Lung (tissue), 12 donors: ENCODE results near the gene KLHL7. TPM values are rescaled to one million over a fixed set of nuclear protein-coding genes. Genes with fewer than 3 reads are reported as not detected.
A peak's percentile ranks its signal among the peaks of the same experiment; 100 is the strongest.

ENCODE experiments used
- ATAC-seq: fragments of 200-7000 bp; cut with Tn5 transposase; one replicate; pipeline ENCODE4 v1.9.1; 2020; ENCODE audit warnings: moderate number of reproducible peaks; ENCODE audit not compliant: insufficient read depth, low FRiP score
- DNase-seq, 3 donors: peaks; one replicate each; pipeline ENCODE4 v3.0.0-alpha.2; 2013 to 2017
- H3K27ac ChIP-seq, 2 donors: one replicate each; pipeline ENCODE4 v1.5.1; 2013; ENCODE audit warnings: mild to moderate bottlenecking in 2 of 2, moderate library complexity in 2 of 2, control low read depth in 1 of 2, inconsistent platforms in 1 of 2, low read depth in 1 of 2, low read length in 1 of 2
- H3K27me3 ChIP-seq, 3 donors: one replicate each; pipeline ENCODE4 v1.5.1; 2013; ENCODE audit warnings: low read length in 2 of 3; ENCODE audit not compliant: control insufficient read depth in 3 of 3, insufficient read depth in 3 of 3
- H3K36me3 ChIP-seq, 4 donors: one replicate each; pipeline ENCODE4 v1.5.1; 2013; ENCODE audit warnings: low read length in 4 of 4, mild to moderate bottlenecking in 1 of 4, moderate library complexity in 1 of 4; ENCODE audit not compliant: control insufficient read depth in 4 of 4, insufficient read depth in 4 of 4
- H3K4me1 ChIP-seq, 5 donors: one replicate each; pipeline ENCODE4 v1.5.1; 2013; ENCODE audit warnings: low read length in 5 of 5, mild to moderate bottlenecking in 2 of 5, moderate library complexity in 1 of 5; ENCODE audit not compliant: control insufficient read depth in 5 of 5, insufficient read depth in 5 of 5
- H3K4me3 ChIP-seq: one replicate; pipeline ENCODE4 v1.5.1; 2013; ENCODE audit warnings: mild to moderate bottlenecking, control low read depth, moderate library complexity
- H3K9ac ChIP-seq, 2 donors: one replicate each; pipeline ENCODE4 v1.5.1; 2013; ENCODE audit warnings: low read length in 2 of 2, control low read depth in 1 of 2; ENCODE audit not compliant: insufficient read depth in 1 of 2
- H3K9me3 ChIP-seq, 4 donors: one replicate each; pipeline ENCODE4 v1.5.1; 2013; ENCODE audit warnings: low read length in 3 of 4, mild to moderate bottlenecking in 1 of 4, moderate library complexity in 1 of 4; ENCODE audit not compliant: control insufficient read depth in 4 of 4, insufficient read depth in 3 of 4
- WGBS, 2 donors: extraction: QIAGEN DNeasy Blood & Tissue Kit; methylation state at CpG; one replicate each; pipeline ENCODE4 v1.1.7; 2013; 5-methylcytosine and 5-hydroxymethylcytosine counted together
- polyA plus RNA-seq, 2 donors: library from polyadenylated mRNA; stranded (reverse); fragments of 200-250 nt; gene quantifications; one replicate each; pipeline ENCODE4 v1.2.1, GENCODE V29; 2013
- total RNA-seq, 2 donors: library from RNA; depleted of rRNA in 1 of 2; stranded (reverse); fragments of >200 nt in 1 of 2; gene quantifications; one replicate each; pipeline ENCODE4 v1.2.1, GENCODE V29; 2014 to 2021
- TF ChIP-seq, protein P1 (sequence below): IDR thresholded peaks from 2 replicates; pipeline ENCODE4 v1.5.1; 2012; ENCODE audit warnings: mild to moderate bottlenecking; ENCODE audit errors: control extremely low read depth, extremely low read depth
- donor health status: control.
- donor health status: control.
- donor health status: Bipolar disorder and iron deficiency.
- donor health status: healthy.
- donor health status: DM: yes; HTN: yes; CAD: no.

The KLHL7 gene
- total and polyA plus RNA-seq, 4 donors, result 11.5 to 38.1 (median 17.6) TPM

DNA sequence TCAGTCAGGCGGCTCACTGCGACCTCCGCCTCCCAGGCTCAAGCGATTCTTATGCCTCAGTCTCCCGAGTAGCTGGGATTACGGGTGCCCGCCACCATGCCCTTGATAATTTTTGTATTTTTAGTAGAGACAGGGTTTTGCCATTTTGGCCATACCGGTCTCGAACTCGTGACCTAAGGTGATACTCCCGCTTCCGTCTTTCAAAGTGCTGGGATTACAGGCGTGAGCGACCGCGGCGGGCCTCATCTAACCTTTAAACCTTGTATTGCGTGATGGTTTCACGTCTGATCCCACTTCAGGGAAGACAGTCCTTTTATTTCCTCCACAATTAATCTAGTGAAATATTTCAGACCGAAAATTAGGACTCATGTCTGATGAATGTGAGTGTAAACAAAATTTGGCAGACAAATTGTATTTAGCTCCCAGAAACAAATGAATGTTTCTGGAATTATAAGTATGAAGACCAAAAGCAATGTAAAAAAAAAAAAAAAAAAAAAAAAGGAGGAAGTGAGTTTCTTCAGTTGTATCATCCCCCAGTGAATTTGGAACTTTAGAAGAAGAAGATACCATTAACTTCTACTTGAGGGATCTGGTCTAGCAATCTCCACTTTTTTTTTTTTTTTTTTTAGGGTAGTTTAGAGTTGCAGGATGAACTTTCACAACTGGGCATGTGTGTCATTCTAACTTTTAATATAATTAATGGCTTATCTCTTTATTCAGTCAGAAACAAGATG lies 77.9 kb downstream of the KLHL7 start:
- peaks cover 0 to 9% (median 0%) of the 10 kb centered on the region in 5 donors for H3K4me1 ChIP-seq
- no peak for ATAC-seq
- peaks cover 2 to 14% (median 3%) of the 10 kb centered on the region in 4 donors for H3K36me3 ChIP-seq
- H3K9me3 ChIP-seq, result no peaks in the 10 kb centered on the region
- no peak overlapping the region for H3K4me3 ChIP-seq
- TF ChIP-seq, protein P1, sequence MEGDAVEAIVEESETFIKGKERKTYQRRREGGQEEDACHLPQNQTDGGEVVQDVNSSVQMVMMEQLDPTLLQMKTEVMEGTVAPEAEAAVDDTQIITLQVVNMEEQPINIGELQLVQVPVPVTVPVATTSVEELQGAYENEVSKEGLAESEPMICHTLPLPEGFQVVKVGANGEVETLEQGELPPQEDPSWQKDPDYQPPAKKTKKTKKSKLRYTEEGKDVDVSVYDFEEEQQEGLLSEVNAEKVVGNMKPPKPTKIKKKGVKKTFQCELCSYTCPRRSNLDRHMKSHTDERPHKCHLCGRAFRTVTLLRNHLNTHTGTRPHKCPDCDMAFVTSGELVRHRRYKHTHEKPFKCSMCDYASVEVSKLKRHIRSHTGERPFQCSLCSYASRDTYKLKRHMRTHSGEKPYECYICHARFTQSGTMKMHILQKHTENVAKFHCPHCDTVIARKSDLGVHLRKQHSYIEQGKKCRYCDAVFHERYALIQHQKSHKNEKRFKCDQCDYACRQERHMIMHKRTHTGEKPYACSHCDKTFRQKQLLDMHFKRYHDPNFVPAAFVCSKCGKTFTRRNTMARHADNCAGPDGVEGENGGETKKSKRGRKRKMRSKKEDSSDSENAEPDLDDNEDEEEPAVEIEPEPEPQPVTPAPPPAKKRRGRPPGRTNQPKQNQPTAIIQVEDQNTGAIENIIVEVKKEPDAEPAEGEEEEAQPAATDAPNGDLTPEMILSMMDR, result no peak
- H3K27ac ChIP-seq, result no peak overlapping the region
- H3K27me3 ChIP-seq, result no peaks in the 10 kb centered on the region
- peak in 1 of 3 donors; percentile 6 for DNase-seq
- 91 to 93% methylated on average over 20 of the region's 20 CpGs for WGBS, 2 donors
- no peak overlapping the region for H3K9ac ChIP-seq

- Histone ChIP-seq H3K9ac (no peak overlapping the region), H3K36me3 (peaks cover 2 to 21% (median 7%) of the 10 kb centered on the region in 4 donors), H3K4me3 (no peak overlapping the region), H3K27me3 (no peaks in the 10 kb centered on the region), H3K9me3 (no peaks in the 10 kb centered on the region), H3K4me1 (peaks cover 0 to 9% (median 0%) of the 10 kb centered on the region in 5 donors), H3K27ac (no peak overlapping the region)
- DNase-seq (no peak), ATAC-seq (no peak)
- TF ChIP-seq, protein P1, result no peak
- 92 to 96% methylated on average over 1 of the region's 1 CpG for WGBS, 2 donors
Measured at GRCh38 chr7:23184291-23184690, 78.7 kb downstream of the KLHL7 start.

DNA sequence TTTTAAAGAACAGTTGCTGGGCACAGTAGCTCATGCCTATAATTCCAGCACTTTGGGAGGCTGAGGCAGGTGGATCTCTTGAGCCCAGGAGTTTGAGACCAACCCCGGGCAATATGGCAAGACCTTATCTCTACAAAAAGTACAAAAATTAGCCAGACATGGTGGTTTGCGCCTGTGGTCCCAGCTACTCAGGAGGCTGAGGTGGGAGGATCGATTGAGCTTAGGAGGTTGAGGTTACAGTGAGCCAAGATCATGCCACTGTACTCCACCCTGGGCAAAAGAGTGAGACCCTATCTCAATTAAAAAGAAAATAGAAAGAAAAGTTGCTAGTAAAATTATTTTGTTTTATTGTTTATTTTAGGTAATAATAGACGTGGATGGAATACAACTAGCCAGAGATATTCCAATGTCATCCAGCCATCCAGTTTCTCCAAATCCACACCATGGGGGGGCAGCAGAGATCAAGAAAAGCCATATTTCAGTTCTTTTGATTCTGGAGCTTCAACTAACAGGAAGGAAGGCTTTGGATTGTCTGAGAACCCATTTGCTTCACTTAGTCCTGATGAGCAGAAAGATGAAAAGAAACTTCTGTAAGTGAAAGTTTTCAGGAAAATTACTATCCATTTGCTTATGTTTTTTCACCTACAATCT lies 79.2 kb downstream of the KLHL7 start:
- Histone ChIP-seq H3K27ac (no peak overlapping the region), H3K9ac (no peak overlapping the region), H3K27me3 (no peaks in the 10 kb centered on the region), H3K4me1 (peaks cover 0 to 9% (median 0%) of the 10 kb centered on the region in 5 donors), H3K4me3 (no peak overlapping the region), H3K36me3 (peaks cover 2 to 22% (median 9%) of the 10 kb centered on the region in 4 donors), H3K9me3 (no peaks in the 10 kb centered on the region)
- DNase-seq, result peak; percentile 42 to 67 (median 58)
- 81 to 84% methylated on average over 4 of the region's 4 CpGs for WGBS, 2 donors
- no peak for ATAC-seq
- TF ChIP-seq, protein P1, result no peak
